MM.1S (cell line): ENCODE measurements around the gene RABL6.
"Not testable (repeated sequence)": the region's sequence is repeated elsewhere in the genome, so short reads cannot be mapped to it uniquely, and the experiment has no call there.

Experiments used
- DNase-seq: peaks from one replicate; pipeline ENCODE4 v3.0.0-alpha.2; 2015
- H2AFZ ChIP-seq: fragments of 300-600 bp; sonication (generic); 2 replicates; pipeline ENCODE4 v1.6.0; 2016; ENCODE audit warnings: antibody characterized with exemption, low read length
- H3F3A ChIP-seq: fragments of 300-600 bp; sonication (generic); 2 replicates; pipeline ENCODE4 v1.6.1; 2016; ENCODE audit warnings: mild to moderate bottlenecking, antibody characterized with exemption, low read length, moderate library complexity, mixed read lengths; ENCODE audit not compliant: insufficient read depth
- H3K27ac ChIP-seq: fragments of 300-600 bp; sonication (generic); 2 replicates; pipeline ENCODE4 v1.5.1; 2016; ENCODE audit warnings: mild to moderate bottlenecking, low read length
- H3K27me3 ChIP-seq: fragments of 300-600 bp; sonication (generic); replicated peaks from 2 replicates; pipeline ENCODE4 v1.6.0; 2016; ENCODE audit warnings: low read length; ENCODE audit not compliant: insufficient read depth
- H3K36me3 ChIP-seq: fragments of 300-600 bp; sonication (generic); replicated peaks from 2 replicates; pipeline ENCODE4 v1.6.1; 2016; ENCODE audit warnings: mild to moderate bottlenecking, low read length, mixed read lengths; ENCODE audit not compliant: insufficient read depth
- H3K4me1 ChIP-seq: fragments of 300-600 bp; sonication (generic); 2 replicates; pipeline ENCODE4 v1.6.1; 2016; ENCODE audit warnings: low read length, mixed read lengths
- H3K4me2 ChIP-seq: fragments of 300-600 bp; sonication (generic); 2 replicates; pipeline ENCODE4 v1.6.0; 2016; ENCODE audit warnings: low read depth, low read length
- H3K4me3 ChIP-seq: fragments of 300-600 bp; sonication (generic); 2 replicates; pipeline ENCODE4 v1.5.1; 2016; ENCODE audit warnings: low read length, mixed read lengths
- H3K79me2 ChIP-seq: fragments of 300-600 bp; sonication (generic); 2 replicates; pipeline ENCODE4 v1.6.1; 2016; ENCODE audit warnings: mixed run types, low read length, mixed read lengths
- H3K9ac ChIP-seq: fragments of 300-600 bp; sonication (generic); 2 replicates; pipeline ENCODE4 v1.6.1; 2016; ENCODE audit warnings: low read length, mixed read lengths
- H3K9me2 ChIP-seq: fragments of 300-600 bp; sonication (generic); replicated peaks from 2 replicates; pipeline ENCODE4 v1.6.1; 2016; ENCODE audit warnings: mild to moderate bottlenecking, low read length, mixed read lengths; ENCODE audit not compliant: insufficient read depth
- H3K9me3 ChIP-seq: fragments of 300-600 bp; sonication (generic); replicated peaks from 2 replicates; pipeline ENCODE4 v1.6.1; 2016; ENCODE audit warnings: mild to moderate bottlenecking, low read length, mixed read lengths; ENCODE audit not compliant: insufficient read depth
- H4K20me1 ChIP-seq: fragments of 300-600 bp; sonication (generic); 2 replicates; pipeline ENCODE4 v1.6.1; 2016; ENCODE audit warnings: mild to moderate bottlenecking, low read length, moderate library complexity, mixed read lengths; ENCODE audit not compliant: insufficient read depth
- EZH2 ChIP-seq: fragments of 300-600 bp; sonication (generic); optimal IDR thresholded peaks from 2 replicates; pipeline ENCODE3; 2017; ENCODE audit warnings: low read depth, mild to moderate bottlenecking, antibody characterized with exemption, low read length, mixed read lengths
- EZH2phosphoT487 ChIP-seq: fragments of 300-600 bp; sonication (generic); IDR thresholded peaks from 2 replicates; pipeline ENCODE4 v1.6.1; 2018; ENCODE audit warnings: antibody characterized with exemption, low read length
- TF ChIP-seq, protein P1 (sequence below): fragments of 300-600 bp; sonication (generic); IDR thresholded peaks from 2 replicates; pipeline ENCODE4 v1.5.1; 2016; ENCODE audit warnings: antibody characterized with exemption, low read length, mixed read lengths

RABL6 gene

DNA sequence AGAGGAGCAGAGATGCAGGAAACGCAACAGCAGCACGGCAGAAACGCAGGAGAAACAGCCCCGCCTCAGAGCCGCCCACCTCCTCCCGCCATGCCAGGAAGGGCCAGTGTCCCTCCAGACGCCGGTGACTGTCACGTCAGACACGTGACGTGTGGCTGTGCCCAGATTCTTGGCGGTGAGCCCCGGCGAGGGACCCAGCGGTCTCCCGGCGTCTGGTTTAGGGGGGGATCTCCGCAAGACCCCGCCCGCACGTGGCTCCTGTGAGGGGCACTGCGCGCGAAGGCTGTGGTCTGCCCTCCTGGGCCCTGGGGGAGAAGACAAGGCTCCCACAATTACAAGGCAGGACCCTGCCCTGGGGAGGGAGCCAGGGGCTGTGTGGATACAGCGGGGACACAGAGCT, 47.3 kb upstream of the RABL6 start:
- Histone ChIP-seq H3K27me3 (peaks cover 46% of the 10 kb centered on the region), H3K4me2 (no peak overlapping the region), H2AFZ (no peak overlapping the region), H3K9me2 (no peaks in the 10 kb centered on the region), H3K4me3 (no peak overlapping the region), H3K27ac (no peak overlapping the region), H3K9ac (no peak overlapping the region), H3K36me3 (no peaks in the 10 kb centered on the region), H4K20me1 (no peaks in the 10 kb centered on the region), H3K79me2 (no peaks in the 10 kb centered on the region), H3K9me3 (no peaks in the 10 kb centered on the region), H3K4me1 (peaks cover 7% of the 10 kb centered on the region), H3F3A (peaks cover 3% of the 10 kb centered on the region; the same call in 1 of the 2 replicates)
- no peak for DNase-seq
- TF ChIP-seq EZH2phosphoT487 = no peak
- TF ChIP-seq, protein P1, sequence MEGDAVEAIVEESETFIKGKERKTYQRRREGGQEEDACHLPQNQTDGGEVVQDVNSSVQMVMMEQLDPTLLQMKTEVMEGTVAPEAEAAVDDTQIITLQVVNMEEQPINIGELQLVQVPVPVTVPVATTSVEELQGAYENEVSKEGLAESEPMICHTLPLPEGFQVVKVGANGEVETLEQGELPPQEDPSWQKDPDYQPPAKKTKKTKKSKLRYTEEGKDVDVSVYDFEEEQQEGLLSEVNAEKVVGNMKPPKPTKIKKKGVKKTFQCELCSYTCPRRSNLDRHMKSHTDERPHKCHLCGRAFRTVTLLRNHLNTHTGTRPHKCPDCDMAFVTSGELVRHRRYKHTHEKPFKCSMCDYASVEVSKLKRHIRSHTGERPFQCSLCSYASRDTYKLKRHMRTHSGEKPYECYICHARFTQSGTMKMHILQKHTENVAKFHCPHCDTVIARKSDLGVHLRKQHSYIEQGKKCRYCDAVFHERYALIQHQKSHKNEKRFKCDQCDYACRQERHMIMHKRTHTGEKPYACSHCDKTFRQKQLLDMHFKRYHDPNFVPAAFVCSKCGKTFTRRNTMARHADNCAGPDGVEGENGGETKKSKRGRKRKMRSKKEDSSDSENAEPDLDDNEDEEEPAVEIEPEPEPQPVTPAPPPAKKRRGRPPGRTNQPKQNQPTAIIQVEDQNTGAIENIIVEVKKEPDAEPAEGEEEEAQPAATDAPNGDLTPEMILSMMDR = no peak
- TF ChIP-seq EZH2 = no peak

DNA sequence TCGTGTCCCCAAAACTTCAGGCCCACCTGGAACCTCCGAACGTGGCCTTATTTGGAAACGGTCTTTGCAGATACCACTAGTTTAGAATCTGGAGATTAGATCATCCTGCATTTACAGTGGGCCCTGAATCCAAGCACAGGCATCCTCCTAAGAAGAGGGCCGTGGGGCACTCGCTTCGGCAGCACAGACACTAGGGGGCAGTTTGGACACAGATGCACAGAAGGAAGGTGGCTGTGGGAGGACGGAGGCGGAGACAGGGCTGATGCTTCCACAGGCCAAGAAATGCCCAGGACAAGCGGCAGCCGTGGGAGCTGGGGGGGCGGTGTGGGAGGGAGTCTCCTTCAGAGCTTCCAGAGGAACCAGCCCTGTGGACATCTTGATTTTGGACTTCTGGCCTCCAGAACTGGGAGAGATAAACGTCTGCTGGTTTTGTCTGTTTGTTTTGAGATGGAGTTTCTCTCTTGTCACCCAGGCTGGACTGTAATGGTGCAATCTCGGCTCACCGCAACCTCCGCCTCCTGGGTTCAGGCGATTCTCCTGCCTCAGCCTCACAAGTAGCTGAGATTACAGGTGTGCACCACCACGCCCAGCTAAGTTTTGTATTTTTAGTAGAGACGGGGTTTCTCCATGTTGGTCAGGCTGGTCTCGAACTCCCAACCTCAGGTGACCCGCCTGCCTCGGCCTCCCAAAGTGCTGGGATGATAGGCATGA, 46.8 kb upstream of the RABL6 start:
- H2AFZ ChIP-seq, H3K9ac ChIP-seq, H3K4me1 ChIP-seq, H3K4me2 ChIP-seq, H3F3A ChIP-seq, H3K4me3 ChIP-seq, H4K20me1 ChIP-seq, H3K36me3 ChIP-seq, H3K79me2 ChIP-seq, H3K9me2 ChIP-seq, H3K27ac ChIP-seq, H3K9me3 ChIP-seq: not testable (repeated sequence)
- TF ChIP-seq, protein P1 = peak; percentile 62
- peaks cover 43% of the 10 kb centered on the region for H3K27me3 ChIP-seq
- DNase-seq = peak; percentile 54

DNA sequence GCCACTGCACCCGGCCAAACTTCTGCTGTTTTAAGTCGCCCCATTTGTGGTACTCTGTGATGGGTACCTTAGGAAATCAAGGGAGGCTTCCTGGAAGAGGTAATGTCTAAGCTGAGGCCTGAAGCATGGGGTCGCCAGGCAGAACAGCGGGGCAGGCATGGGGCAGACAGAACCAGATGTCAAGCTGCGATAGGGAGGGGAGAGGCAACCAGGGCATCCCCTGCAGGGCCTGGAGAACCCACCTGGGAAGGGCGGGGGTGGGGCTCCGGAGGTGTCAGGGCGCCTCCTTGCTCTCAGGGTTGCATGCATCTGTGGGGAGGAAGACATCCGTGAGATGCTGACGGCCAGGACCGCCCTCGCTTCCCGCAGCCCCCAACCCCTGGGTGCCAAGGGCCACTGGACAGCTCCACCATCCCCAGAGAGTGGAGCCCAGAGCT, 46.2 kb upstream of the RABL6 start:
- no peaks in the 10 kb centered on the region for H3K79me2 ChIP-seq
- no peaks in the 10 kb centered on the region for H4K20me1 ChIP-seq
- no peaks in the 10 kb centered on the region for H3K9me3 ChIP-seq
- DNase-seq = no peak
- H2AFZ ChIP-seq = no peak overlapping the region
- no peaks in the 10 kb centered on the region for H3K36me3 ChIP-seq
- no peak overlapping the region for H3K9ac ChIP-seq
- peaks cover 8% of the 10 kb centered on the region for H3K4me1 ChIP-seq
- H3K27me3 ChIP-seq = peaks cover 38% of the 10 kb centered on the region
- no peak overlapping the region for H3K27ac ChIP-seq
- H3K9me2 ChIP-seq = no peaks in the 10 kb centered on the region
- no peak overlapping the region for H3K4me3 ChIP-seq
- H3F3A ChIP-seq = peaks cover 11% of the 10 kb centered on the region
- no peak overlapping the region for H3K4me2 ChIP-seq
- TF ChIP-seq EZH2 = no peak
- TF ChIP-seq, protein P1 = no peak
- TF ChIP-seq EZH2phosphoT487 = no peak
